Measurements from ENCODE around the gene P2RX7. TPM values are rescaled to one million over a fixed set of nuclear protein-coding genes. Genes with fewer than 3 reads are reported as not detected.

The P2RX7 gene
- total RNA-seq, 2 donors from 2014 or later: 0.62 to 1.7 TPM

DNA sequence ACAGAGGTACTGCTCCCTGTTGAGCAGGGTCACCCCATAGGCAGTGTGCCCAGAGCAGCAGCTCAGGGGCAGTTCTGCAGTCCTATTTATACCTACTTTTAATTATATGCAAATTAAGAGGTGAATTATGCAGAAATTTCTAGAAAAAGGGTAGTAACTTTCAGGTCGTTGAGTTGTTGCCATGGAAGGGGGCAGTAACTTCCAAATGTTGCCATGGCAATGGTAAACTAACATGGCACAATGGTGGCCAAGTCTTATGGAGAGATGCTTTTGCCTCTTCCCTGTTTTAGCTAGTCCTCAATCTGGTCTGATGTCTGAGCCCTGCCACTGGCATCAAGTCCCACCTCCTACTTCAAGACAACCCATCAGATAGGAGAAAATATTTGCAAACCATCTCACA is 30.4 kb upstream of the P2RX7 start:
- no peak for TF ChIP-seq CTCF (IDR thresholded peaks at IDR 0.05)
- Histone ChIP-seq H3K27me3 (no peaks in the 10 kb centered on the region), H3K4me3 (no peak overlapping the region), H3K9ac (ENCODE audit: low read depth in 2 of 2, low read length in 2 of 2) (no peak overlapping the region), H3K36me3 (no peaks in the 10 kb centered on the region), H3K4me1 (no peaks in the 10 kb centered on the region), H3K27ac (no peak overlapping the region), H3K9me3 (no peaks in the 10 kb centered on the region)
- intact Hi-C loops (cut with DNase I): loop anchor here (10.0 kb wide), 1 partner anchor 508 kb away; no protein-coding TSS in a partner anchor
- no peak for DNase-seq

DNA sequence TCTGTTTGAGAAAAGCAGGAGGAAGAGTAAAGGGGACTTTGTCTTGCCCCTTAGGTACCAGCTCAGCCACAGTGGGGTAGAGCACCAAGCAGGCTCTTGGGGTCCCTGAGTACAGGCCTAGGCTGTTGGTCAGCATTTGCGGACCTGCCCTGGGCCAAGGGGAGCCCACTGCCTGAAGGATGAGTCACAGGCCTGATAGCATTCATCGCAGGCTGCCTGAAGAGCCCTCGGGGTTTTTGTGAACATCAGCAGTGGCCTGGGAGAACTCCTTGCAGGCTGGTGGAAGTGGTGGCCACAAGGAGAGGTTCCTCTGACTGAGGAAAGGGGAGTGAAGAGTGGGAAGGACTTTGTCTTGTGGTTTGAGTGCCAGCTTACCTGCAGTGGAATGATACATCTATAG is 25.0 kb upstream of the P2RX7 start:
- H3K27ac ChIP-seq: no peak overlapping the region
- H3K9me3 ChIP-seq: no peaks in the 10 kb centered on the region
- intact Hi-C loops (cut with DNase I): loop anchor here (10.0 kb wide), 1 partner anchor 513 kb away; no protein-coding TSS in a partner anchor
- no peaks in the 10 kb centered on the region for H3K36me3 ChIP-seq
- DNase-seq: no peak
- TF ChIP-seq CTCF (IDR thresholded peaks at IDR 0.05): no peak
- H3K4me3 ChIP-seq: no peak overlapping the region
- H3K27me3 ChIP-seq: no peaks in the 10 kb centered on the region
- no peaks in the 10 kb centered on the region for H3K4me1 ChIP-seq
- no peak overlapping the region for H3K9ac ChIP-seq (ENCODE audit: low read depth in 2 of 2, low read length in 2 of 2)

DNA sequence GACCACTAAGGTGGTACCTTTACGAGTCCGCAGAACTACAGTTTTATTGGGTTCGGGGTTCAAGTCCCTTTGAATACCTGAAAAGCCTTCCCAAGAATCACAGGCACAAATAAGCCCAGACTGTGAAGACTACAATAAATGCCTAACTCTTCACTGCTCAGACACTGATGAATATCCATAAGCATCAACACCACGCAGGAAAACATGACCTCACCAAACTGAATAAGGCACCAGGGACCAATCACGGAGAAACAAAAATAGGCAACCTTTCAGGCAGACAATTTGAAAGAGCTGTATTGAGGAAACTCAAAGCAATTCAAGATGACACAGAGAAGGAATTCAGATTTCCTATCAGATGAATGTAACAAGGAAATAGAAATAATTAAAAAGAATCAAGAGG is 24.2 kb upstream of the P2RX7 start:
- Histone ChIP-seq H3K4me3 (no peak overlapping the region), H3K9me3 (no peaks in the 10 kb centered on the region), H3K9ac (ENCODE audit: low read depth in 2 of 2, low read length in 2 of 2) (no peak overlapping the region), H3K27ac (peak overlapping the region; percentile 56), H3K36me3 (no peaks in the 10 kb centered on the region), H3K27me3 (no peaks in the 10 kb centered on the region), H3K4me1 (no peaks in the 10 kb centered on the region)
- no peak for DNase-seq
- no peak for TF ChIP-seq CTCF (IDR thresholded peaks at IDR 0.05)
- intact Hi-C loops (cut with DNase I): loop anchor here (10.0 kb wide), 1 partner anchor 514 kb away; no protein-coding TSS in a partner anchor

GRCh38 chr12:121110211-121110940 is 22.3 kb upstream of the P2RX7 start:
- TF ChIP-seq CTCF (IDR thresholded peaks at IDR 0.05): peak; percentile 98
- no peak overlapping the region for H3K4me3 ChIP-seq
- intact Hi-C loops (cut with DNase I): no loop called here
- no peak overlapping the region for H3K9ac ChIP-seq (ENCODE audit: low read depth in 2 of 2, low read length in 2 of 2)
- H3K36me3 ChIP-seq: no peaks in the 10 kb centered on the region
- H3K27me3 ChIP-seq: no peaks in the 10 kb centered on the region
- DNase-seq: peak; percentile 73
- no peaks in the 10 kb centered on the region for H3K9me3 ChIP-seq
- H3K4me1 ChIP-seq: no peaks in the 10 kb centered on the region
- no peak overlapping the region for H3K27ac ChIP-seq

DNA sequence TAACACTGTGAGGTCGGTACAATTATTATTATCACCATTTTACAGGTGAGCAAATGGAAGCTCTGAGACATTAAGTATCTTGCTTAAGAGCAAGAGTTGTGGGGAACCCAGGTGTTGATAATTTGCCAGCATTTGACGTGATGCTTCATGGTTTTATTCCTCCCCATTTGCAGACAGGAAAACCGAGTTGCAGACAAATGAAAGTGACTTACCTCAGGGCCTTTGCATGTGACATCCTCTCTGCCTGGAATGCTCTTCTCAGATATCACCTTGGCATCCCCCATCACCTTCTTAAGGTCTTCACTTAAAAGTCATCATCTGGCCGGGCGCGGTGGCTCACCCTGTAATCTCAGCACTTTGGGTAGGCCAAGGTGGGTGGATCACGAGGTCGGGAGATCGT is 21.0 kb upstream of the P2RX7 start:
- no peaks in the 10 kb centered on the region for H3K4me1 ChIP-seq
- H3K27me3 ChIP-seq: no peaks in the 10 kb centered on the region
- no peaks in the 10 kb centered on the region for H3K36me3 ChIP-seq
- DNase-seq: no peak
- intact Hi-C loops (cut with DNase I): no loop called here
- H3K9ac ChIP-seq (ENCODE audit: low read depth in 2 of 2, low read length in 2 of 2): no peak overlapping the region
- no peaks in the 10 kb centered on the region for H3K9me3 ChIP-seq
- no peak for TF ChIP-seq CTCF (IDR thresholded peaks at IDR 0.05)
- H3K27ac ChIP-seq: no peak overlapping the region
- H3K4me3 ChIP-seq: no peak overlapping the region

Measured in colonic mucosa (tissue), 4 donors.